HG03575 (cell line): ENCODE data around the gene WDR87.

ENCODE experiments used
- ATAC-seq: cut with Tn5 transposase; IDR thresholded peaks from one replicate; pipeline ENCODE4 v1.9.1; 2021; ENCODE audit not compliant: unreplicated experiment, insufficient number of reproducible peaks, low FRiP score; ENCODE audit errors: extremely low read depth

The WDR87 gene

GRCh38 chr19:37905946-37906868, at the start of gene WDR87:
Gene WDR87 (minus strand): TSS chr19:37906594. CDS start chr19:37898239, 8,355 bp downstream.
- no peak for ATAC-seq

- no peak for ATAC-seq
These were observed 49.6 kb upstream of the WDR87 start for GRCh38 chr19:37955986-37956385.

DNA sequence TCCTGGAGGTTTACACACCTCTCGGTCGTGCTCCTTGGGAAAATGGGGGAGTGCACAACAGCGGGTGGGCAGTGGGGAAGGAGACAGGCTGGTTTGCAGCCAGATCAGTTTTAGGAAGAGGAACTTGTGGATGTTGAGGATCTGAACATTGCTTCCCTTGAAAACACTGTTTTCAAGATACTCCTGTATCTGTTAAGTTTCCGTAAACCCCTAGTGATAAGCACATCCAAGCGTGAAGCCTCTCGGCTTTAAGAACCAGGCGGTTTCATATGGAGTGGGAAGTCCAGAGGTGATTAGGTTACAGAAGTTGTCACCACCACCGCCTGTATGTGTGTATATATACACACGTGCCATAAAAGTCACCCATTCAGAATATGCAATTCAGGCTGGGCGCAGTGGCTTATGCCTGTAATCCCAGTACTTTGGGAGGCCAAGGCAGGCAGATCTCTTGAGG, 48.1 kb upstream of the WDR87 start:
- ATAC-seq: no peak

GRCh38 chr19:37953918-37954303, 47.5 kb upstream of the WDR87 start:
- no peak for ATAC-seq

GRCh38 chr19:37953171-37953917, 47.0 kb upstream of the WDR87 start:
- no peak for ATAC-seq

- no peak for ATAC-seq
These were observed 45.4 kb upstream of the WDR87 start for GRCh38 chr19:37951816-37952210.

DNA sequence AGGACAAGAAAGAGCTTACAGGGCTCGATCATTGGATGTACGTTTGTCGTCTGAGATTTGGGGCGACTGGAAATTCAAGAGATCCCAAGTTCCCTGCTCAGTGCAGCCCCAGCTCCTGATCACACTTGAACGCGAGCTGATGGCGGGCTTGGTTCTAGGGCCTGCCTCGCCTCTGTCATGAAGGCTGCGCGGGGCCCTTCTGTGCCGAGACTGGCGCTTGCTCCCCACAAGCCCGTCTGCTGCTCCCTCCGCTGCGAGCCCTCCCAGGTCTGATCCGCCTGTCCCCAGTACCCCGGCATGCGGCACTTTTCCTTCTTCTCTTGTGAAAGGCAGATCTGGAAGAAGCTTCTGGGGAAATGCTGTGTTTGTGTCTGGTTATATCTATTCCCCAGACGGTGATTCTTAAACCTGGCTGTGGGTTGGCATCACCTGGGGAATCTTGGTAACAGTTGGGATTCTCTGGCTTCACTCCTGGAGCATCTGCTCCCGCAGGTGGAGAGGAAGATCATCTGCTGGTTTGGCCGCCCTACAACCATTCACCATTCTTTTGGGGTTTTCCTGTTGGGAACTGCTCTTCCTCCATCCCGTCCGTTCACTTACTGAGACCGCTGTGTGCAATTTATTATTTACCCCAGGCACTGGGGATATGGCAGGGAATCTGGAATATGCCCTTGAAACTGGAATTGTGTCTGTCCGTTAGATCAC, 44.2 kb upstream of the WDR87 start:
- ATAC-seq: no peak

DNA sequence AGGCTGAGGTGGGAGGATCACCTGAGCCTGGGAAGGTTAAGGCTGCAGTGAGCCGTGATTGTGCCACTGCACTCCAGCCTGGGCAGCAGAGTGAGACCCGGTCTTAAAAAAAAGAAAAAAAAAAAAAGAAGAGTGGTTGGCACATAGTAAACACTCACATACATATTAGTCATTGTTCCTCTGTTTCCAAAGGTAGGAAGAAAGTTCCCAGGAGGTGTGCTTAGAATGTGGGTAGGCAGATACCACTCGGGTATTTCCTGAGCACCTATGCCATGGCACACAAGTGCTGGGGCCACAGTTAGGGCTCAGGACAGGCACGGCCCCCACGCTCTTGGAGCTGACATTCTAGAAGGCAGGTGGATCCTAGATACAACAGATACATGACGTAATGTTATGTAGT, 42.0 kb upstream of the WDR87 start:
- no peak for ATAC-seq

- no peak for ATAC-seq
These were observed 41.4 kb upstream of the WDR87 start for GRCh38 chr19:37947778-37948177.

GRCh38 chr19:37946132-37946531, 39.7 kb upstream of the WDR87 start:
- ATAC-seq: no peak

GRCh38 chr19:37943480-37943879, 37.1 kb upstream of the WDR87 start:
- no peak for ATAC-seq

DNA sequence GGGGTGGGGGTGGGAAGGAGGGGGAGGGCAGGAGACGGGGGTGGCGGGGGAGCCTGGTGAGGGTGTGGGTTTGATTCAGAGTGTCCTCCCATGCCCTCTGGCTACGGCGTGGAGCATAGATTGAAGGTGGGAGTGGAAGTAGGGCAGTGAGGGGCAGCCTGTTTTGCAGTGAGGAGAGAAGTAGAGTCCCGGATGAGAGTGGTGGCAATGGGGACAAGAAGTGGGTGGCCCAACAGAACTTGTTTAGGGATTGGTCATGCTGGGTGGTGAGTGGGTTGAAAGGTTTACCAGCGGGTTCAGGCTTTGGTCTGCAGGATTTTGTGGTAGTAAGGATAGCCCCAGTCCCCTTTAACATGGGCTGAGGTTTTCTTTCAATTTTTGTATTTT, 36.1 kb upstream of the WDR87 start:
- no peak for ATAC-seq

DNA sequence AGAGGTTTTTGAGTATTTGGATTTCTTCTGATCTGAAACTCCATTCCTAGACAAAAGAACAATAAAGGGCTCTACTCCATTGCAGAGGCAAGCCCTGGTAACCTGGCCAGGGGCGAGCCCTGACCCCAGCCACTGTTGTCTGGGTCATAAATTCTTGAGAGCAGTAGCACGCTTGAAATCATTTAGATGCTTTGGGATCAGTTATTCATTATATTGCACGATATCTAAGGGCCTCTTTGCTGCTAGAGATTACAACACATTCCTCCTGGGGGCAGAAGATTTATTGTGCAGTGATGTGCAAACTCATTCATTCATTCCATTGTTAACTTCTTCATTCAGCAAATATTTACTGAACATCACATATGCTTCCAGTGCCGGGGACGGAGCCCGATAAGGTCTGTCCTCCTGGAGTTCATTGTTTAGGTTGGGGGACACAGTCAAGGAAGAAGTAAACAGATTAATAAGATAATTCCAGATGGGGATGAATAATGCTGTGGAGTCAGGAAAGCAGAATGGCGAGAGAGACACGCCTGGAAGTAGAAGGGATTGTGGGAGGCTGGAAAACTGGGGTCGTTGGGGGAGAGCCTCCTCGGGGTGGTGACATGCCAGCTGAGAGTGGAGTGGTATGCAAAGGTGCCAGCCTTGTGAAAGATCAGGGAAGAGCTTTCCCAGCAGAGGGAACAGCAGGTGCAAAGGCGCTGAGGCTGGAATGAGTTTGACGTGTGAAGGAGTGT, 35.6 kb upstream of the WDR87 start:
- no peak for ATAC-seq

DNA sequence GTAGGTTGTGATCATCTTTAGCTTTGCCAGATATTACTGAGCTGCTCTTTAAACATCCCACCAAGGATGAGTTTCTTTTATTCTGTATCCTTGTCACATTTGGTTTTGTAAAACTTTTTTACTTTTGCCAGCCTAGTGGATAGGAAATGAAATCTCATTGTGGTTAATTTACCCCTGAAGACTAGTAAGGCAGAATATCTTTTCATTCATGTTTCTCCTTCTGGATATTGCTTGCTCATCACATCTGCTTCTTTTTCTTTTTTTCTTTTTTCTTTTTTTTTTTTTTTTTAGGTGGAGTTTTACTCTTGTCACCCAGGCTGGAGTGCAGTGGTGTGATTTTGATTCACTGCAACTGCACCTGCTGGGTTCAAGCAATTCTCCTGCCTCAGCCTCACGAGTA, 32.0 kb upstream of the WDR87 start:
- no peak for ATAC-seq

DNA sequence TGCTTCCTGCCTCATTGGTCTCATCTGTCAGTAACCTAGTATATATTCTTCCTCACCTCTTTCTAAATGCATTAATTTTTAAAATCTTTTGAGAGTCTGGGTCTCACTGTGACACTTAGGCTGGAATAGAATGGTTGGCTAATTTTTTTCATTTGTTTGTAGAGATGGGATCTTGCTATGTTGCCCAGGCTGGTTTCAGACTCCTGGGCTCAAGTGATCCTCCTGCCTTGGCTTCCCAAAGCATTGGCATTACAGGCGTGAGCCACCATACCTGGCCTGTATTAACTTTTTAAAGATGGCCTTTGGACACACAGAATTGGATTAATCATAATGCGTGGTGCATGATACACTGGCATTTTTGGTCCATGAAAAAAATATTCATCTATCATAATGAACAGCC, 30.5 kb upstream of the WDR87 start:
- ATAC-seq: no peak

DNA sequence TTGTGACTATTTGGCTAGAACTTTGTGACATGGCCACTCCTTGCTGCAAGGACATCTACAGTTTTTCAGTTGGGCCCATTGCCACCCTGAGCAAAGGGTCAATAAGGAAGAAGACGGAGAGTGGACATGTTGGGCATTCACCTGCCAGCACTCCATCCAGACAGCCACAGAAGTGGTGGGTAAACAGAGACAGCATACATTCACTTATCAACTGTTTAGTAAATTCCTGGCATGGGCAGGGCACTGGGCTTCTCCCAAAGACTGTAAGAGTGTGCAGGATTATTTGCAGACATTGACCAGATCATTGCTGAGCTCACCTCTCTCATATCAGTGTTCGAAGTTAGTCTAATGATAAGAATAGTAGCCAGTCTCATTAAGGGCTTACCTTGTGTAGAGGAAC, 29.8 kb upstream of the WDR87 start:
- ATAC-seq: no peak

- ATAC-seq: no peak
These were observed 28.9 kb upstream of the WDR87 start for GRCh38 chr19:37935341-37935740.

GRCh38 chr19:37933937-37934358, 27.6 kb upstream of the WDR87 start:
- no peak for ATAC-seq
